ENCODE measurements around the gene PWWP2B. TPM values are rescaled to one million over a fixed set of nuclear protein-coding genes. Genes with fewer than 3 reads are reported as not detected.

PWWP2B gene
- total and polyA plus RNA-seq, 10 of the 15 experiments (the other 5 are each of a cell fraction or from before 2014, with no cell fraction given) = 0.04 to 0.87 (median 0.35) TPM; not detected in 4

DNA sequence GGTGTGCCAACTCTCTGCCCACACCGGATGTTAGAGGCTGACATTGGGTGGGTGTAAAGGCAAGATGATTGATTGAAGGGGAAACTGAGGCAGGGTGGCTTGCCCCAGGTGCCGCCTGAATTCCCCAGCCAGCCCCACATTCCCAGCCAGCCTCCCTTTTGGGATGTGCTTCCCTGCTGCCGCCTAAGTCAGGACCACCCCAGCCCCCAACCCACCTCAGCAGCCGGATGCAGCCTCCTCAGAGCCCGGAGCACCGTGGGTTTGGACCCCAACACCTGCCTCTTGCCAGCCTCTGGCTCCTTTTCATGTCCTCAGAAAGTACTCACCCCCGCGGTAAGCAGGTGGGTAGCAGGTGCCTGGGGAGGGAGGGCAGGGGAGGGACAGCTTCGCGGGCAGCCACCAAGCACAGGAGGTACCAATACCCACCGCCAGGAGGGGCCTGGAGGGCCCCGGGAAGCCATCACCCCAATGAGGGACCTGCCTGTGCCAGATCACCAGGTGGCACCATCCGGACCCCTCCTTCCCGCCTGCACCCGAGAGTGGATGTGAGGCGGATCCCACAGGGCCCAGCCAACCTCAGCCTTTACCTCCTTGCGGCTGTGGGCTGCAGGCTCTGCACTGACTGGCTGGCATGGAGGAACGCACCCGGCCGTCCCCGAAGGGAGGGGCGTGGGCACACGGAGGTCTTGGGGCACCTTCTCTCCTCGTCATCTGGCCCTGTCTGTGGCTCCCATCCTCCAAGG, 60.5 kb downstream of the PWWP2B start:
- Histone ChIP-seq H3K9me3 (replicated peaks; ENCODE audit: control insufficient read depth, insufficient read depth, low read length) (no peaks in the 10 kb centered on the region), H3K4me1 (ENCODE audit: control insufficient read depth, insufficient read depth, low read length) (peaks cover 5% of the 10 kb centered on the region; the same call in 1 of the 2 replicates), H4K20me1 (ENCODE audit: control insufficient read depth, insufficient read depth) (no peaks in the 10 kb centered on the region), H3K4me3 (no peak overlapping the region), H3K27ac (ENCODE audit: control insufficient read depth, insufficient read depth) (no peak overlapping the region), H3K79me2 (ENCODE audit: control insufficient read depth, insufficient read depth, low read length) (no peaks in the 10 kb centered on the region), H3K27me3 (replicated peaks in 1 of 2; ENCODE audit: control insufficient read depth in 2 of 2, insufficient read depth in 2 of 2, low read length in 1 of 2) (no peaks in the 10 kb centered on the region; a peak in 2 of 4 replicates), H3K9ac (ENCODE audit: control insufficient read depth, insufficient read depth, low read length) (no peak overlapping the region), H3K4me2 (ENCODE audit: control insufficient read depth, insufficient read depth) (no peak overlapping the region), H2AFZ (ENCODE audit: control insufficient read depth, low read depth, low read length) (no peak overlapping the region), H3K36me3 (ENCODE audit: control insufficient read depth in 2 of 2, insufficient read depth in 2 of 2, low read length in 1 of 2) (no peaks in the 10 kb centered on the region)
- BruUV-seq (replicated peaks) = no TSS peak
- SMC1A ChIA-PET (ENCODE audit: uncharacterized antibody, unreplicated experiment) = interaction anchor here (2.3 to 3.1 kb wide), 2 partner anchors 83 to 177 kb away, joined by 17 to 33 read pairs; no protein-coding TSS in a partner anchor
- ATAC-seq (peak; percentile 20), DNase-seq (ENCODE audit: low read depth, low spot score) (no peak), FAIRE-seq (no peak)
- WGBS (ENCODE audit: insufficient coverage, insufficient replicate concordance, low lambda C conversion rate, missing lambda C conversion rate) = 46% methylated on average over 19 of the region's 24 CpGs
- POLR2A ChIA-PET = no interaction called here
- in situ Hi-C loops (cut with MboI) (loop anchor here (5.0 to 10.0 kb wide), 3 partner anchors 75 to 563 kb away; no protein-coding TSS in a partner anchor), intact Hi-C loops (cut with micrococcal nuclease; ENCODE audit: unreplicated experiment) (loop anchor here (1.0 to 5.0 kb wide), 2 partner anchors 120 to 180 kb away; no protein-coding TSS in a partner anchor)
- CTCF ChIA-PET = no interaction called here
- TF ChIP-seq CTCF (IDR thresholded peaks at IDR 0.05 in 2 of 3, conservative IDR thresholded peaks at IDR 0.05 in 1 of 3; ENCODE audit: control insufficient read depth in 2 of 3, extremely low read depth in 1 of 3, insufficient read depth in 1 of 3, low read depth in 3 of 3, low read length in 3 of 3) (peak in 2 of 3 experiments; percentile 7 to 29; a peak in 1 of 6 replicates), CBFB (IDR thresholded peaks at IDR 0.05; ENCODE audit: low read depth) (no peak)
- RAD21 ChIA-PET (ENCODE audit: unreplicated experiment) = interaction anchor here (3.1 kb wide), 1 partner anchor 118 kb away, joined by 19 read pairs; no protein-coding TSS in a partner anchor
